ENCODE data around the gene AOPEP. TPM values are rescaled to one million over a fixed set of nuclear protein-coding genes. Genes with fewer than 3 reads are reported as not detected.

The AOPEP gene
- total RNA-seq, 1 experiment from 2014 or later = 36.4 TPM

DNA sequence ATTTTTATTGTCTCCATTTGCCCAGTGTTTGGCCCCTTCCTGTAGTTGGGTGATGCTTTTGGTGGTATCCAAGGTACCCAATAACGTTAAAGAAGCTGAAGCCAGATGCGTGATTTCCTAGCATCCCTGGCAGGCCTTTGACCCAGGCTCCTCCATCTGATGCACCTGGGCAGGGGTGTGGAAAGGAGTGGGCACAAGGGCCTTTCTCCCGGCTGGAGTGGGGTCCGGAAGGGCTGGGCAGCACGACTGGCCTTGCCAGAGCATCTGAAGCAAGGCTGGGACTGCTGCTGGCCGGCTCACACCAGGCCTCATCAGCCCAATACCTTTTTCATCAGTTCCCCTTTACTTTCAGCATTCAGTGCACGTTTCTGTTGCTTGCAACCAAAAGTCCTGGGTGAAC, 370.8 kb downstream of the AOPEP start:
- no peak for ATAC-seq
- Histone ChIP-seq H3K4me1 (ENCODE audit: control insufficient read depth, insufficient read depth, low read length) (peaks cover 18% of the 10 kb centered on the region), H3K27ac (ENCODE audit: low read length) (no peak overlapping the region), H3K36me3 (ENCODE audit: control insufficient read depth, insufficient read depth, low read length) (no peaks in the 10 kb centered on the region), H3K4me3 (ENCODE audit: low read depth in 2 of 2, low read length in 2 of 2) (no peak overlapping the region), H3K27me3 (ENCODE audit: control insufficient read depth, insufficient read depth, low read length) (no peaks in the 10 kb centered on the region), H3K9me3 (ENCODE audit: control insufficient read depth, insufficient read depth, low read depth, low read length) (no peaks in the 10 kb centered on the region)
- in situ Hi-C loops (cut with HindIII; ENCODE audit: low pct_unique_long_range_greater_than_20kb, low sequenced_read_pairs) (no loop called here), intact Hi-C loops (cut with micrococcal nuclease; ENCODE audit: unreplicated experiment) (no loop called here)
- POLR2A ChIA-PET = interaction anchor here (1.1 kb wide), 1 partner anchor 8 kb away, joined by 3 read pairs; no protein-coding TSS in a partner anchor
- DNase-seq (ENCODE audit: low read depth, low spot score) = no peak
- no TSS peak for BruUV-seq (replicated peaks)
- CTCF ChIA-PET = interaction anchor here (0.7 kb wide), 1 partner anchor 546 kb away, joined by 3 read pairs; no protein-coding TSS in a partner anchor
- TF ChIP-seq, protein P1, sequence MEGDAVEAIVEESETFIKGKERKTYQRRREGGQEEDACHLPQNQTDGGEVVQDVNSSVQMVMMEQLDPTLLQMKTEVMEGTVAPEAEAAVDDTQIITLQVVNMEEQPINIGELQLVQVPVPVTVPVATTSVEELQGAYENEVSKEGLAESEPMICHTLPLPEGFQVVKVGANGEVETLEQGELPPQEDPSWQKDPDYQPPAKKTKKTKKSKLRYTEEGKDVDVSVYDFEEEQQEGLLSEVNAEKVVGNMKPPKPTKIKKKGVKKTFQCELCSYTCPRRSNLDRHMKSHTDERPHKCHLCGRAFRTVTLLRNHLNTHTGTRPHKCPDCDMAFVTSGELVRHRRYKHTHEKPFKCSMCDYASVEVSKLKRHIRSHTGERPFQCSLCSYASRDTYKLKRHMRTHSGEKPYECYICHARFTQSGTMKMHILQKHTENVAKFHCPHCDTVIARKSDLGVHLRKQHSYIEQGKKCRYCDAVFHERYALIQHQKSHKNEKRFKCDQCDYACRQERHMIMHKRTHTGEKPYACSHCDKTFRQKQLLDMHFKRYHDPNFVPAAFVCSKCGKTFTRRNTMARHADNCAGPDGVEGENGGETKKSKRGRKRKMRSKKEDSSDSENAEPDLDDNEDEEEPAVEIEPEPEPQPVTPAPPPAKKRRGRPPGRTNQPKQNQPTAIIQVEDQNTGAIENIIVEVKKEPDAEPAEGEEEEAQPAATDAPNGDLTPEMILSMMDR (IDR thresholded peaks at IDR 0.05) = no peak
- TF ChIP-seq POLR2AphosphoS5 (IDR thresholded peaks at IDR 0.05; ENCODE audit: low read depth, low read length) = no peak
- no peak for TF ChIP-seq SIN3A (IDR thresholded peaks at IDR 0.05; ENCODE audit: borderline replicate concordance, insufficient read depth, low read depth, low read length)

- Histone ChIP-seq H3K4me3 (ENCODE audit: low read depth in 2 of 2, low read length in 2 of 2) (no peak overlapping the region), H3K27me3 (ENCODE audit: control insufficient read depth, insufficient read depth, low read length) (no peaks in the 10 kb centered on the region), H3K36me3 (ENCODE audit: control insufficient read depth, insufficient read depth, low read length) (no peaks in the 10 kb centered on the region), H3K4me1 (ENCODE audit: control insufficient read depth, insufficient read depth, low read length) (peaks cover 6% of the 10 kb centered on the region), H3K27ac (ENCODE audit: low read length) (no peak overlapping the region), H3K9me3 (ENCODE audit: control insufficient read depth, insufficient read depth, low read depth, low read length) (no peaks in the 10 kb centered on the region)
- ATAC-seq = no peak
- TF ChIP-seq REST (IDR thresholded peaks at IDR 0.05; ENCODE audit: insufficient read depth in 1 of 2, low read depth in 2 of 2, low read length in 1 of 2) = no peak
- DNase-seq (ENCODE audit: low read depth, low spot score) = no peak
- intact Hi-C loops (cut with micrococcal nuclease; ENCODE audit: unreplicated experiment) (no loop called here), in situ Hi-C loops (cut with HindIII; ENCODE audit: low pct_unique_long_range_greater_than_20kb, low sequenced_read_pairs) (no loop called here)
- POLR2A ChIA-PET = no interaction called here
- CTCF ChIA-PET = no interaction called here
- no TSS peak for BruUV-seq (replicated peaks)
These were observed 372.0 kb downstream of the AOPEP start for GRCh38 chr9:95098391-95098921.

DNA sequence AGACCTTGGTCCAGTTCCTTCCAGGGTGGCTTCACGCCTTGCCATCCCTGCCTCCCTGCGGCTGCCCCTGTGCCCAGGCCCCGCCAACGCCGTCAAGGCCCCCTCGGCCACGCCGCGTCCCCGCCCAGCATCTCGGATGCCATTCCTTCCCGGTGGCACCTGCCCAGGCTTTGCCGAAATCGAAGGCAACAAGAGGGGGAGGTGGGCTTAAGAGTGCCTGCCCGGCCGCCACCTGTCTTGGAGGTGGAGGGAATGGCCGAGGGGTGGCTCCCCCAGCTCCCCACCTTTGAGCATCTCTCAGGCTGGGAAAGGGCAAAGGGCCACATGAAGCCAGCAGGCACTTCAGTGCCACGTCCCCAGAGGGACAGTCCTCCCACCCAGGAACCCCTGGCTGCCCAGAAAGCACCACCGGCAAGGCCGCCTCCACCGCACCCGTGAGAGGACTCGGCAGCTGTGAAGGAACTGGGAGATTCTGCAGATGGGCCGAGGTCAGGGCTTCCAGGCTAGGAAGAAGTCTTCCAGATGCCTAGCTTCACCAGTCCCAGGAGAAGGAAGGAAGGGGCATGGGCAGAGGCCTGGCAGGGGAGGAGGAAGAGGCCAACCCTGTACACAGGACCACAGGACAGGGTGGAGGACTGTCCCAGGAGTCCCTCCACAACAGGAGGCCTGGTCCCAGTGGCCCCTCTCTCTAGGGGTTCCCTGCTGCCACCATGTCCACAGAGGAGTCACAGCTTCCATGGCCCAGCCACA, 373.0 kb downstream of the AOPEP start:
- Histone ChIP-seq H3K4me3 (ENCODE audit: low read depth in 2 of 2, low read length in 2 of 2) (no peak overlapping the region), H3K36me3 (ENCODE audit: control insufficient read depth, insufficient read depth, low read length) (no peaks in the 10 kb centered on the region), H3K27me3 (ENCODE audit: control insufficient read depth, insufficient read depth, low read length) (no peaks in the 10 kb centered on the region), H3K4me1 (ENCODE audit: control insufficient read depth, insufficient read depth, low read length) (no peaks in the 10 kb centered on the region), H3K9me3 (ENCODE audit: control insufficient read depth, insufficient read depth, low read depth, low read length) (no peaks in the 10 kb centered on the region), H3K27ac (ENCODE audit: low read length) (no peak overlapping the region)
- CTCF ChIA-PET = no interaction called here
- TF ChIP-seq SIN3A (IDR thresholded peaks at IDR 0.05; ENCODE audit: borderline replicate concordance, insufficient read depth, low read depth, low read length) (no peak), TCF7L2 (IDR thresholded peaks at IDR 0.05; ENCODE audit: low read depth, low read length) (no peak), REST (IDR thresholded peaks at IDR 0.05; ENCODE audit: insufficient read depth in 1 of 2, low read depth in 2 of 2, low read length in 1 of 2) (no peak), POLR2AphosphoS5 (IDR thresholded peaks at IDR 0.05; ENCODE audit: low read depth, low read length) (no peak)
- TF ChIP-seq, protein P1 (IDR thresholded peaks at IDR 0.05) = no peak
- in situ Hi-C loops (cut with HindIII; ENCODE audit: low pct_unique_long_range_greater_than_20kb, low sequenced_read_pairs) = no loop called here
- BruUV-seq (replicated peaks) = no TSS peak
- intact Hi-C loops (cut with micrococcal nuclease; ENCODE audit: unreplicated experiment) = no loop called here
- no peak for ATAC-seq
- no peak for DNase-seq (ENCODE audit: low read depth, low spot score)
- POLR2A ChIA-PET = no interaction called here

All from Panc1 (cell line).